IMR-90 (cell line): Measurements from ENCODE around the gene RPUSD1. TPM values are rescaled to one million over a fixed set of nuclear protein-coding genes. Genes with fewer than 3 reads are reported as not detected.

Experiments used
- ATAC-seq: fragments of 200-7000 bp; cut with Tn5 transposase; 2 replicates; pipeline ENCODE4 v1.9.1; 2020; ENCODE audit warnings: low read depth, mild to moderate bottlenecking, moderate library complexity
- BruUV-seq: library from RNA; stranded (reverse); fragments of 400-500 nt; replicated peaks from 2 replicates; lab custom pipeline; 2021; lab: Mats Ljungman, UMichigan
- CTCF ChIA-PET: fragments of 300-600 bp; formaldehyde crosslinking; extraction: SDS; loops from one replicate; lab custom pipeline; 2021; ENCODE audit warnings: antibody characterized with exemption; lab: Yijun Ruan, JAX
- POLR2A ChIA-PET: fragments of 300-600 bp; sonication (Branson Sonifier 250); formaldehyde crosslinking; loops from one replicate; lab custom pipeline; 2022; ENCODE audit warnings: antibody characterized with exemption; ENCODE audit not compliant: unreplicated experiment; lab: Charles Lee
- DNase-seq: peaks from one replicate; pipeline ENCODE4 v3.0.0; 2013
- H2AFZ ChIP-seq: replicated peaks from 2 replicates; pipeline ENCODE3; 2013; ENCODE audit warnings: low read length, mild to moderate bottlenecking; ENCODE audit not compliant: poor library complexity
- H2AK5ac ChIP-seq: 2 replicates; pipeline ENCODE4 v1.6.1; 2013; ENCODE audit warnings: low read depth, low read length, inconsistent platforms
- H2AK9ac ChIP-seq: replicated peaks from 2 replicates; pipeline ENCODE3; 2013; ENCODE audit warnings: mild to moderate bottlenecking, low read depth, low read length, moderate library complexity; ENCODE audit not compliant: poor library complexity
- H2BK120ac ChIP-seq: 2 replicates; pipeline ENCODE4 v1.6.1; 2013; ENCODE audit warnings: low read depth, low read length, inconsistent platforms
- H2BK15ac ChIP-seq: 3 replicates; pipeline ENCODE4 v1.6.1; 2013; ENCODE audit warnings: low read depth, low read length, inconsistent platforms
- H2BK20ac ChIP-seq: 2 replicates; pipeline ENCODE4 v1.6.1; 2013; ENCODE audit warnings: low read depth, mild to moderate bottlenecking, inconsistent platforms, low read length, moderate library complexity
- H2BK5ac ChIP-seq: 2 replicates; pipeline ENCODE4 v1.6.1; 2013; ENCODE audit warnings: mild to moderate bottlenecking, low read depth, low read length, inconsistent platforms; ENCODE audit not compliant: poor library complexity, severe bottlenecking
- H3K14ac ChIP-seq: replicated peaks from 2 replicates; pipeline ENCODE4 v1.6.1; 2013; ENCODE audit warnings: low read depth, low read length, inconsistent platforms
- H3K18ac ChIP-seq: 2 replicates; pipeline ENCODE4 v1.6.1; 2013; ENCODE audit warnings: low read depth, low read length, control low read depth
- H3K23ac ChIP-seq: 2 replicates; pipeline ENCODE4 v1.6.1; 2013; ENCODE audit warnings: low read depth, low read length, inconsistent platforms
- H3K27ac ChIP-seq: 2 replicates; pipeline ENCODE4 v1.5.1; 2013; ENCODE audit warnings: mild to moderate bottlenecking, control low read depth, low read length; ENCODE audit not compliant: insufficient read depth
- H3K27me3 ChIP-seq: 2 replicates; pipeline ENCODE4 v1.6.1; 2013; ENCODE audit warnings: low read length; ENCODE audit not compliant: control insufficient read depth, insufficient read depth
- H3K36me3 ChIP-seq: 2 replicates; pipeline ENCODE4 v1.6.1; 2013; ENCODE audit warnings: low read length, mixed read lengths; ENCODE audit not compliant: control insufficient read depth, insufficient read depth
- H3K4ac ChIP-seq: 2 replicates; pipeline ENCODE4 v1.6.1; 2013; ENCODE audit warnings: low read depth, low read length, inconsistent platforms
- H3K4me1 ChIP-seq: 2 replicates; pipeline ENCODE4 v1.6.1; 2013; ENCODE audit warnings: low read length, mixed read lengths; ENCODE audit not compliant: control insufficient read depth, insufficient read depth
- H3K4me2 ChIP-seq: 2 replicates; pipeline ENCODE4 v1.6.1; 2013; ENCODE audit warnings: low read depth, mild to moderate bottlenecking, control low read depth, low read length, moderate library complexity
- H3K4me3 ChIP-seq: 2 replicates; pipeline ENCODE4 v1.5.1; 2013; ENCODE audit warnings: low read depth, mild to moderate bottlenecking, control low read depth, low read length, moderate library complexity; ENCODE audit not compliant: insufficient read depth
- H3K56ac ChIP-seq: 2 replicates; pipeline ENCODE4 v1.6.1; 2013; ENCODE audit warnings: low read length, inconsistent platforms; ENCODE audit not compliant: insufficient read depth; ENCODE audit errors: extremely low read depth
- H3K79me1 ChIP-seq, 2 experiments: 2 replicates each; pipeline ENCODE4 v1.6.1; 2013; ENCODE audit warnings: low read length in 2 of 2, inconsistent platforms in 1 of 2, low read depth in 1 of 2
- H3K9ac ChIP-seq: 2 replicates; pipeline ENCODE4 v1.6.1; 2013; ENCODE audit warnings: low read depth, low read length, control low read depth
- H3K9me1 ChIP-seq: 2 replicates; pipeline ENCODE4 v1.6.1; 2013; ENCODE audit warnings: low read length, inconsistent platforms; ENCODE audit not compliant: insufficient read depth
- H3K9me3 ChIP-seq: 2 replicates; pipeline ENCODE4 v1.6.1; 2013; ENCODE audit warnings: low read length; ENCODE audit not compliant: control insufficient read depth, insufficient read depth
- H4K20me1 ChIP-seq: 2 replicates; pipeline ENCODE4 v1.6.1; 2013; ENCODE audit warnings: low read length, inconsistent platforms; ENCODE audit not compliant: insufficient read depth
- H4K5ac ChIP-seq: 2 replicates; pipeline ENCODE4 v1.6.1; 2013; ENCODE audit warnings: mild to moderate bottlenecking, low read depth, low read length, control low read depth
- H4K8ac ChIP-seq, 2 experiments: 2 replicates each; pipeline ENCODE4 v1.6.1; 2013; ENCODE audit warnings: low read depth in 2 of 2, low read length in 2 of 2, control low read depth in 1 of 2, inconsistent platforms in 1 of 2
- H4K91ac ChIP-seq: 2 replicates; pipeline ENCODE4 v1.6.1; 2013; ENCODE audit warnings: low read depth, low read length, inconsistent platforms; ENCODE audit not compliant: insufficient read depth
- BHLHE40 ChIP-seq: fragments of 150-350 bp; IDR thresholded peaks from 2 replicates; pipeline ENCODE4 v1.6.1; 2016; ENCODE audit warnings: mild to moderate bottlenecking, low read depth, low read length
- CEBPB ChIP-seq: IDR thresholded peaks from 2 replicates; pipeline ENCODE4 v1.6.1; 2012; ENCODE audit warnings: low read depth, low read length, improper control_type of control experiment
- ELK1 ChIP-seq: fragments of 150-350 bp; IDR thresholded peaks from 2 replicates; pipeline ENCODE4 v1.6.1; 2016; ENCODE audit warnings: low read depth, mild to moderate bottlenecking, low read length, moderate library complexity, borderline replicate concordance
- FOS ChIP-seq: fragments of 150-350 bp; IDR thresholded peaks from 2 replicates; pipeline ENCODE4 v1.6.1; 2016; ENCODE audit warnings: low read depth, low read length
- MAFK ChIP-seq: IDR thresholded peaks from 2 replicates; pipeline ENCODE4 v1.6.1; 2012; ENCODE audit warnings: low read depth, low read length, improper control_type of control experiment
- MAZ ChIP-seq: IDR thresholded peaks from 2 replicates; pipeline ENCODE4 v1.6.1; 2012; ENCODE audit warnings: low read depth, mild to moderate bottlenecking, low read length, improper control_type of control experiment, moderate library complexity, borderline replicate concordance
- MXI1 ChIP-seq: IDR thresholded peaks from 2 replicates; pipeline ENCODE4 v1.6.1; 2012; ENCODE audit warnings: low read depth, mild to moderate bottlenecking, low read length, moderate library complexity, borderline replicate concordance
- NFE2L2 ChIP-seq: fragments of 150-350 bp; IDR thresholded peaks from 2 replicates; pipeline ENCODE4 v1.6.1; 2016; ENCODE audit warnings: low read depth, mild to moderate bottlenecking, low read length
- POLR2A ChIP-seq: IDR thresholded peaks from 2 replicates; pipeline ENCODE4 v1.6.1; 2012; ENCODE audit warnings: mild to moderate bottlenecking, low read depth, low read length
- RAD21 ChIP-seq: IDR thresholded peaks from 2 replicates; pipeline ENCODE4 v1.6.1; 2012; ENCODE audit warnings: low read length, improper control_type of control experiment
- RCOR1 ChIP-seq: IDR thresholded peaks from 2 replicates; pipeline ENCODE4 v1.6.1; 2012; ENCODE audit warnings: mild to moderate bottlenecking, low read length, improper control_type of control experiment; ENCODE audit not compliant: insufficient replicate concordance
- SMC3 ChIP-seq: fragments of 150-350 bp; IDR thresholded peaks from 2 replicates; pipeline ENCODE4 v1.6.1; 2016; ENCODE audit warnings: low read depth, mild to moderate bottlenecking, antibody characterized with exemption, low read length, moderate library complexity
- USF2 ChIP-seq: fragments of 150-350 bp; IDR thresholded peaks from 2 replicates; pipeline ENCODE4 v1.6.1; 2017; ENCODE audit warnings: mild to moderate bottlenecking, antibody characterized with exemption, low read length, low read depth
- WGBS, 2 experiments: methylation state at CpG; one replicate each; pipeline versions ENCODE4 v1.1.5 to v1.1.7; 2013; ENCODE audit warnings: missing lambda C conversion rate in 2 of 2; ENCODE audit not compliant: insufficient read length in 1 of 2; ENCODE audit errors: extremely low coverage in 2 of 2; 5-methylcytosine and 5-hydroxymethylcytosine counted together
- dilution Hi-C: fragments of 300-500 bp; cut with HindIII; formaldehyde crosslinking; loops from one replicate; pipeline ENCODE4 v1.14.3; 2018; ENCODE audit warnings: low sequenced_read_pairs; ENCODE audit not compliant: unreplicated experiment
- in situ Hi-C: fragments of 300-500 bp; cut with MboI; formaldehyde crosslinking; loops from 3 replicates; pipeline ENCODE4 v1.14.3; 2019; ENCODE audit warnings: low sequenced_read_pairs, inconsistent platforms, mixed read lengths
- intact Hi-C: fragments of 100-400 bp; cut with micrococcal nuclease; formaldehyde crosslinking; loops from 2 replicates; pipeline ENCODE4 v1.10.0; 2022
- polyA plus RNA-seq, 3 experiments: library from polyadenylated mRNA; depleted of rRNA; stranded (reverse); fragments of >200 nt; gene quantifications; 2 replicates each; pipeline ENCODE4 v1.2.3, GENCODE V29; 2012; ENCODE audit warnings: low replicate concordance in 1 of 3
- total RNA-seq: library from RNA; depleted of rRNA; stranded (reverse); fragments of >200 nt; gene quantifications from 2 replicates; pipeline ENCODE4 v1.2.3, GENCODE V29; 2012

RPUSD1 gene
- total and polyA plus RNA-seq, 2 of the 4 experiments (the other 2 are of a cell fraction): 13.1 to 32.3 TPM

GRCh38 chr16:741986-742629 lies 46.1 kb downstream of the RPUSD1 start:
- no peak overlapping the region for H2BK15ac ChIP-seq
- WGBS, 2 experiments: 93% methylated on average over 7 of the region's 15 CpGs; no CpG with 5 or more reads in 1 of the 2 experiments
- no peak overlapping the region for H3K56ac ChIP-seq
- DNase-seq (no peak), ATAC-seq (no peak)
- dilution Hi-C loops: no loop called here
- H2AFZ ChIP-seq: no peak overlapping the region
- no peak overlapping the region for H3K27ac ChIP-seq
- no peak overlapping the region for H2AK9ac ChIP-seq
- H3K23ac ChIP-seq: no peak overlapping the region
- ChIA-PET CTCF (interaction anchor here (0.6 kb wide), 1 partner anchor 43 kb away, joined by 3 read pairs; no protein-coding TSS in a partner anchor), POLR2A (no interaction called here)
- no peak overlapping the region for H2AK5ac ChIP-seq
- H3K9ac ChIP-seq: no peak overlapping the region
- H2BK20ac ChIP-seq: no peak overlapping the region
- H3K18ac ChIP-seq: no peak overlapping the region
- H2BK5ac ChIP-seq: no peak overlapping the region
- H4K5ac ChIP-seq: no peak overlapping the region
- in situ Hi-C loops: no loop called here
- no peak overlapping the region for H4K91ac ChIP-seq
- no peaks in the 10 kb centered on the region for H3K9me3 ChIP-seq
- no peak for TF ChIP-seq MAFK
- TF ChIP-seq SMC3: no peak
- no peak for TF ChIP-seq ELK1
- TF ChIP-seq BHLHE40: no peak
- TF ChIP-seq NFE2L2: no peak
- no peak for TF ChIP-seq MXI1
- TF ChIP-seq RCOR1: no peak
- no peak for TF ChIP-seq RAD21
- TF ChIP-seq CEBPB: no peak
- no peak for TF ChIP-seq POLR2A
- no peak for TF ChIP-seq MAZ
- no peak for TF ChIP-seq USF2
- no peak for TF ChIP-seq FOS
- no peak overlapping the region for H3K14ac ChIP-seq
- H3K9me1 ChIP-seq: peaks cover 4% of the 10 kb centered on the region; the same call in 1 of the 2 replicates
- no peak overlapping the region for H3K4ac ChIP-seq
- intact Hi-C loops: loop anchor here (5.0 kb wide), 1 partner anchor 45 kb away; the partner anchor contains the start of genes CHTF18 and RPUSD1
- no peak overlapping the region for H2BK120ac ChIP-seq
- H4K20me1 ChIP-seq: 0 out of 2 replicates have a peak, but pooled peaks cover 5% of the 10 kb centered on the region
- no TSS peak for BruUV-seq
- H3K36me3 ChIP-seq: peaks cover 6% of the 10 kb centered on the region; the same call in 1 of the 2 replicates
- no peak overlapping the region for H3K4me2 ChIP-seq
- peaks cover 5% of the 10 kb centered on the region; the same call in 1 of the 2 replicates for H3K4me1 ChIP-seq
- H3K4me3 ChIP-seq: no peak overlapping the region
- H3K79me1 ChIP-seq: peaks cover 7 to 18% of the 10 kb centered on the region in 2 experiments
- no peak overlapping the region for H4K8ac ChIP-seq
- no peaks in the 10 kb centered on the region for H3K27me3 ChIP-seq
